ENCODE measurements around the gene FAM117A. TPM values are rescaled to one million over a fixed set of nuclear protein-coding genes. Genes with fewer than 3 reads are reported as not detected.

FAM117A gene
- total and polyA plus RNA-seq, 2 donors (not counting 3 experiments of a cell fraction or from before 2014, with no cell fraction given), result 12.2 to 24.1 TPM

DNA sequence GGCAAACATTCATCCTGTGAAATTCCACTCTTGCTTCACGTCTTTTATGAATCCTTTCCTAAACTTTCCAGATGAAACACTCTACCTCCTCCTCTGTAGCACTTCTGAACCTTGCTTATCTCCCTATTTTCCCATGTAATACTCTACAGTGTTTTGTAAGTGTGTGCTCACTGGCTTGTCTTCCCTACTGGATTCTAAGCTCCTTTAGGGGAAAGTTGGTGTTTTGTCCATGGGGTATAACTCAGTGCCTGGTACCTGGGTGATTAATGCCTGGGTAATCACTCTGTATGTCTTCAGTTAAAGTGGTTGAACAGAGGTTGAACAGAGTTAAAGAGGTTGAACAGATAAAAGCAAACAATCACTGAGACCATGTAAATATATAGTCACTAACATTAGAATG is 20.7 kb upstream of the FAM117A start:
- no peaks in the 10 kb centered on the region for H3K36me3 ChIP-seq (ENCODE audit: control insufficient read depth in 2 of 2, extremely low read depth in 1 of 2, insufficient read depth in 2 of 2, low read length in 2 of 2)
- TF ChIP-seq POLR2AphosphoS5 (IDR thresholded peaks at IDR 0.05; ENCODE audit: insufficient read depth, low read depth, low read length), result no peak
- no peak for TF ChIP-seq JUN (IDR thresholded peaks at IDR 0.05; ENCODE audit: borderline replicate concordance, insufficient read depth, insufficient read length, low read depth)
- TF ChIP-seq FOS (IDR thresholded peaks at IDR 0.05; ENCODE audit: borderline replicate concordance, insufficient read depth, low read length), result no peak
- TF ChIP-seq GATA2 (IDR thresholded peaks at IDR 0.05; ENCODE audit: insufficient read depth, insufficient read length, low read depth, low read length), result no peak
- TF ChIP-seq, protein P1, sequence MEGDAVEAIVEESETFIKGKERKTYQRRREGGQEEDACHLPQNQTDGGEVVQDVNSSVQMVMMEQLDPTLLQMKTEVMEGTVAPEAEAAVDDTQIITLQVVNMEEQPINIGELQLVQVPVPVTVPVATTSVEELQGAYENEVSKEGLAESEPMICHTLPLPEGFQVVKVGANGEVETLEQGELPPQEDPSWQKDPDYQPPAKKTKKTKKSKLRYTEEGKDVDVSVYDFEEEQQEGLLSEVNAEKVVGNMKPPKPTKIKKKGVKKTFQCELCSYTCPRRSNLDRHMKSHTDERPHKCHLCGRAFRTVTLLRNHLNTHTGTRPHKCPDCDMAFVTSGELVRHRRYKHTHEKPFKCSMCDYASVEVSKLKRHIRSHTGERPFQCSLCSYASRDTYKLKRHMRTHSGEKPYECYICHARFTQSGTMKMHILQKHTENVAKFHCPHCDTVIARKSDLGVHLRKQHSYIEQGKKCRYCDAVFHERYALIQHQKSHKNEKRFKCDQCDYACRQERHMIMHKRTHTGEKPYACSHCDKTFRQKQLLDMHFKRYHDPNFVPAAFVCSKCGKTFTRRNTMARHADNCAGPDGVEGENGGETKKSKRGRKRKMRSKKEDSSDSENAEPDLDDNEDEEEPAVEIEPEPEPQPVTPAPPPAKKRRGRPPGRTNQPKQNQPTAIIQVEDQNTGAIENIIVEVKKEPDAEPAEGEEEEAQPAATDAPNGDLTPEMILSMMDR (IDR thresholded peaks at IDR 0.05; ENCODE audit: extremely low read depth in 1 of 2, insufficient read depth in 1 of 2, low read depth in 1 of 2, low read length in 2 of 2), result no peak
- TF ChIP-seq, protein P2, sequence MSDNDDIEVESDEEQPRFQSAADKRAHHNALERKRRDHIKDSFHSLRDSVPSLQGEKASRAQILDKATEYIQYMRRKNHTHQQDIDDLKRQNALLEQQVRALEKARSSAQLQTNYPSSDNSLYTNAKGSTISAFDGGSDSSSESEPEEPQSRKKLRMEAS (IDR thresholded peaks at IDR 0.05; ENCODE audit: insufficient read depth, insufficient read length), result no peak
- DNase-seq (ENCODE audit: low read depth, low spot score), result no peak
- intact Hi-C loops (cut with micrococcal nuclease) (no loop called here), dilution Hi-C loops (cut with MboI; ENCODE audit: extremely low pct_ligation_motif_present, low sequenced_read_pairs) (no loop called here)
- H3K4me2 ChIP-seq (ENCODE audit: insufficient read depth, low read length), result no peak overlapping the region
- H2AFZ ChIP-seq (ENCODE audit: low read depth, low read length), result no peak overlapping the region
- no peak overlapping the region for H3K27ac ChIP-seq (ENCODE audit: insufficient read depth, low read depth, low read length)
- no peaks in the 10 kb centered on the region for H3K9me1 ChIP-seq (replicated peaks; ENCODE audit: control insufficient read depth, extremely low read depth, insufficient read depth, low read length)
- no peaks in the 10 kb centered on the region for H4K20me1 ChIP-seq (replicated peaks; ENCODE audit: control insufficient read depth, extremely low read depth, insufficient read depth, low read length)
- POLR2A ChIA-PET, result no interaction called here
- CTCF ChIA-PET, result interaction anchor here (0.7 to 2.6 kb wide), 6 partner anchors 15 to 217 kb away, joined by 3 to 11 read pairs (median 3); partner anchors contain the start of gene SLC35B1
- BruUV-seq (replicated peaks), result no TSS peak
- peaks cover 17% of the 10 kb centered on the region for H3K4me1 ChIP-seq (ENCODE audit: control insufficient read depth, extremely low read depth, insufficient read depth, low read length)
- H3K9ac ChIP-seq (replicated peaks; ENCODE audit: extremely low read depth, insufficient read depth, low read length), result no peak overlapping the region
- FAIRE-seq, result no peak
- no peaks in the 10 kb centered on the region for H3K27me3 ChIP-seq (ENCODE audit: control insufficient read depth in 2 of 2, insufficient read depth in 2 of 2, low read length in 2 of 2)
- peaks cover 5% of the 10 kb centered on the region for H3K79me2 ChIP-seq (ENCODE audit: control insufficient read depth, insufficient read depth, low read length)
- H3K9me3 ChIP-seq (replicated peaks; ENCODE audit: control insufficient read depth, insufficient read depth, low read length), result no peaks in the 10 kb centered on the region
- no peak overlapping the region for H3K4me3 ChIP-seq (replicated peaks in 1 of 3; ENCODE audit: insufficient read depth in 1 of 3, low read depth in 1 of 3, low read length in 3 of 3)

Measured in endothelial cell of umbilical vein (primary cell).